ENCODE measurements around the gene PTPRT. TPM values are rescaled to one million over a fixed set of nuclear protein-coding genes. Genes with fewer than 3 reads are reported as not detected.

Gene PTPRT
- total and polyA plus RNA-seq, 10 of the 15 experiments (the other 5 are each of a cell fraction or from before 2014, with no cell fraction given): not detected

GRCh38 chr20:42366626-42367025 is 823.1 kb downstream of the PTPRT start:
- no peak overlapping the region for H2AFZ ChIP-seq (ENCODE audit: control insufficient read depth, low read depth, low read length)
- ChIA-PET CTCF (no interaction called here), POLR2A (no interaction called here), SMC1A (ENCODE audit: uncharacterized antibody, unreplicated experiment) (interaction anchor here (0.5 to 0.9 kb wide), 2 partner anchors 180 to 203 kb away, joined by 3 to 4 read pairs; no protein-coding TSS in a partner anchor), RAD21 (ENCODE audit: unreplicated experiment) (no interaction called here)
- no peaks in the 10 kb centered on the region for H3K36me3 ChIP-seq (ENCODE audit: control insufficient read depth in 2 of 2, insufficient read depth in 2 of 2, low read length in 1 of 2)
- H3K4me1 ChIP-seq (ENCODE audit: control insufficient read depth, insufficient read depth, low read length): no peaks in the 10 kb centered on the region
- TF ChIP-seq, protein P1, sequence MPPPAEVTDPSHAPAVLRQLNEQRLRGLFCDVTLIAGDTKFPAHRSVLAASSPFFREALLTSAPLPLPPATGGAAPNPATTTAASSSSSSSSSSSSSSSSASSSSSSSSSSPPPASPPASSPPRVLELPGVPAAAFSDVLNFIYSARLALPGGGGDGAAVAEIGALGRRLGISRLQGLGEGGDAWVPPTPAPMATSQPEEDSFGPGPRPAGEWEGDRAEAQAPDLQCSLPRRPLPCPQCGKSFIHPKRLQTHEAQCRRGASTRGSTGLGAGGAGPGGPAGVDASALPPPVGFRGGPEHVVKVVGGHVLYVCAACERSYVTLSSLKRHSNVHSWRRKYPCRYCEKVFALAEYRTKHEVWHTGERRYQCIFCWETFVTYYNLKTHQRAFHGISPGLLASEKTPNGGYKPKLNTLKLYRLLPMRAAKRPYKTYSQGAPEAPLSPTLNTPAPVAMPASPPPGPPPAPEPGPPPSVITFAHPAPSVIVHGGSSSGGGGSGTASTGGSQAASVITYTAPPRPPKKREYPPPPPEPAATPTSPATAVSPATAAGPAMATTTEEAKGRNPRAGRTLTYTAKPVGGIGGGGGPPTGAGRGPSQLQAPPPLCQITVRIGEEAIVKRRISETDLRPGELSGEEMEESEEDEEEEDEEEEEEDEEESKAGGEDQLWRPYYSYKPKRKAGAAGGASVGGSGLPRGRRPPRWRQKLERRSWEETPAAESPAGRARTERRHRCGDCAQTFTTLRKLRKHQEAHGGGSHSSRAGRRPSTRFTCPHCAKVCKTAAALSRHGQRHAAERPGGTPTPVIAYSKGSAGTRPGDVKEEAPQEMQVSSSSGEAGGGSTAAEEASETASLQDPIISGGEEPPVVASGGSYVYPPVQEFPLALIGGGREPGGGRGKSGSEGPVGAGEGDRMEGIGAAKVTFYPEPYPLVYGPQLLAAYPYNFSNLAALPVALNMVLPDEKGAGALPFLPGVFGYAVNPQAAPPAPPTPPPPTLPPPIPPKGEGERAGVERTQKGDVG (CRISPR knock-in tag; IDR thresholded peaks at IDR 0.05): no peak
- TF ChIP-seq RUNX3 (IDR thresholded peaks at IDR 0.05; ENCODE audit: low read length) (peak; percentile 33), PAX5 (IDR thresholded peaks at IDR 0.05; ENCODE audit: borderline replicate concordance, low read depth, low read length) (peak; percentile 69; the same call in 1 of the 2 replicates)
- no peak overlapping the region for H3K4me2 ChIP-seq (ENCODE audit: control insufficient read depth, insufficient read depth)
- FAIRE-seq: no peak
- peak; percentile 40; the same call in 1 of the 3 replicates for ATAC-seq
- BruUV-seq (replicated peaks): no TSS peak
- no peaks in the 10 kb centered on the region for H3K79me2 ChIP-seq (ENCODE audit: control insufficient read depth, insufficient read depth, low read length)
- 1% methylated on average over 6 of the region's 6 CpGs for WGBS (ENCODE audit: insufficient coverage, insufficient replicate concordance, low lambda C conversion rate, missing lambda C conversion rate)
- H3K27me3 ChIP-seq (replicated peaks in 1 of 2; ENCODE audit: control insufficient read depth in 2 of 2, insufficient read depth in 2 of 2, low read length in 1 of 2): no peaks in the 10 kb centered on the region; a peak in 1 of 4 replicates
- H3K27ac ChIP-seq (ENCODE audit: control insufficient read depth, insufficient read depth): no peak overlapping the region
- H3K9ac ChIP-seq (ENCODE audit: control insufficient read depth, insufficient read depth, low read length): no peak overlapping the region
- H3K4me3 ChIP-seq: no peak overlapping the region
- no peak for DNase-seq (ENCODE audit: low read depth, low spot score)
- H4K20me1 ChIP-seq (ENCODE audit: control insufficient read depth, insufficient read depth): no peaks in the 10 kb centered on the region
- in situ Hi-C loops (cut with MboI) (no loop called here), intact Hi-C loops (cut with micrococcal nuclease; ENCODE audit: unreplicated experiment) (no loop called here)
- H3K9me3 ChIP-seq (replicated peaks; ENCODE audit: control insufficient read depth, insufficient read depth, low read length): no peaks in the 10 kb centered on the region

DNA sequence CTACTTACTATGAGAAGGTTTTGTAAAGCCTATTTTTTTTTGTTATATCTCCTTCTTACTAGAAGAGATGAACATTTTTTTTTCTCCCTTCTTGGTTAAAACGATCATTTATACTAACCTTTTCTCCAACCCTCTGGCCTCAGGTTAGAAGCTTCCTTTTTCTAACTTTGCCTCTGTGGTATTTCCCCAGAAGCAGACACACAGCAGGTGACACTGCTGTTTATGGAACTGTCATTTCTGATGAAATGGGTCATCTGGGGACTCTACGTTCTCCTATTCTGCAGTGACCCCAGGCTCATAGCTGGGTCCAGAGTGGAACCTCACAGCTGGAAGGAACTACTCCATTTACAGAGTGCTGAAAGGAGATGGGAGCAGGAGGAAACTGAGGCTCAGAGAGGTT is 825.3 kb downstream of the PTPRT start:
- intact Hi-C loops (cut with micrococcal nuclease; ENCODE audit: unreplicated experiment): no loop called here
- Histone ChIP-seq H3K9ac (ENCODE audit: control insufficient read depth, insufficient read depth, low read length) (no peak overlapping the region), H3K79me2 (ENCODE audit: control insufficient read depth, insufficient read depth, low read length) (no peaks in the 10 kb centered on the region), H3K27me3 (replicated peaks in 1 of 2; ENCODE audit: control insufficient read depth in 2 of 2, insufficient read depth in 2 of 2, low read length in 1 of 2) (no peaks in the 10 kb centered on the region; a peak in 2 of 4 replicates), H3K27ac (ENCODE audit: control insufficient read depth, insufficient read depth) (no peak overlapping the region), H3K36me3 (ENCODE audit: control insufficient read depth in 2 of 2, insufficient read depth in 2 of 2, low read length in 1 of 2) (no peaks in the 10 kb centered on the region), H2AFZ (ENCODE audit: control insufficient read depth, low read depth, low read length) (no peak overlapping the region), H3K4me3 (no peak overlapping the region), H3K9me3 (replicated peaks; ENCODE audit: control insufficient read depth, insufficient read depth, low read length) (no peaks in the 10 kb centered on the region), H3K4me1 (ENCODE audit: control insufficient read depth, insufficient read depth, low read length) (no peaks in the 10 kb centered on the region), H3K4me2 (ENCODE audit: control insufficient read depth, insufficient read depth) (no peak overlapping the region), H4K20me1 (ENCODE audit: control insufficient read depth, insufficient read depth) (no peaks in the 10 kb centered on the region)
- SMC1A ChIA-PET (ENCODE audit: uncharacterized antibody, unreplicated experiment): no interaction called here
- no peak for ATAC-seq
- no peak for DNase-seq (ENCODE audit: low read depth, low spot score)
- WGBS (ENCODE audit: insufficient coverage, insufficient replicate concordance, low lambda C conversion rate, missing lambda C conversion rate): 4% methylated on average over 2 of the region's 2 CpGs
- BruUV-seq (replicated peaks): no TSS peak
- POLR2A ChIA-PET: no interaction called here
- in situ Hi-C loops (cut with MboI): no loop called here
- FAIRE-seq: no peak
- CTCF ChIA-PET: no interaction called here
- RAD21 ChIA-PET (ENCODE audit: unreplicated experiment): no interaction called here
- TF ChIP-seq FOXK2 (IDR thresholded peaks at IDR 0.05): no peak
- no peak for TF ChIP-seq STAT3 (IDR thresholded peaks at IDR 0.05; ENCODE audit: low read depth, low read length)
- TF ChIP-seq, protein P2, sequence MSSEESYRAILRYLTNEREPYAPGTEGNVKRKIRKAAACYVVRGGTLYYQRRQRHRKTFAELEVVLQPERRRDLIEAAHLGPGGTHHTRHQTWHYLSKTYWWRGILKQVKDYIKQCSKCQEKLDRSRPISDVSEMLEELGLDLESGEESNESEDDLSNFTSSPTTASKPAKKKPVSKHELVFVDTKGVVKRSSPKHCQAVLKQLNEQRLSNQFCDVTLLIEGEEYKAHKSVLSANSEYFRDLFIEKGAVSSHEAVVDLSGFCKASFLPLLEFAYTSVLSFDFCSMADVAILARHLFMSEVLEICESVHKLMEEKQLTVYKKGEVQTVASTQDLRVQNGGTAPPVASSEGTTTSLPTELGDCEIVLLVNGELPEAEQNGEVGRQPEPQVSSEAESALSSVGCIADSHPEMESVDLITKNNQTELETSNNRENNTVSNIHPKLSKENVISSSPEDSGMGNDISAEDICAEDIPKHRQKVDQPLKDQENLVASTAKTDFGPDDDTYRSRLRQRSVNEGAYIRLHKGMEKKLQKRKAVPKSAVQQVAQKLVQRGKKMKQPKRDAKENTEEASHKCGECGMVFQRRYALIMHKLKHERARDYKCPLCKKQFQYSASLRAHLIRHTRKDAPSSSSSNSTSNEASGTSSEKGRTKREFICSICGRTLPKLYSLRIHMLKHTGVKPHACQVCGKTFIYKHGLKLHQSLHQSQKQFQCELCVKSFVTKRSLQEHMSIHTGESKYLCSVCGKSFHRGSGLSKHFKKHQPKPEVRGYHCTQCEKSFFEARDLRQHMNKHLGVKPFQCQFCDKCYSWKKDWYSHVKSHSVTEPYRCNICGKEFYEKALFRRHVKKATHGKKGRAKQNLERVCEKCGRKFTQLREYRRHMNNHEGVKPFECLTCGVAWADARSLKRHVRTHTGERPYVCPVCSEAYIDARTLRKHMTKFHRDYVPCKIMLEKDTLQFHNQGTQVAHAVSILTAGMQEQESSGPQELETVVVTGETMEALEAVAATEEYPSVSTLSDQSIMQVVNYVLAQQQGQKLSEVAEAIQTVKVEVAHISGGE (CRISPR knock-in tag; IDR thresholded peaks at IDR 0.05): no peak
- no peak for TF ChIP-seq POU2F2 (IDR thresholded peaks at IDR 0.05; ENCODE audit: borderline replicate concordance, low read depth, low read length)
